Umbilical cord (tissue), 2 donors: Measurements from ENCODE around the gene RIMS4. TPM values are rescaled to one million over a fixed set of nuclear protein-coding genes. Genes with fewer than 3 reads are reported as not detected.
A peak's percentile ranks its signal among the peaks of the same experiment; 100 is the strongest.

ENCODE experiments used
- DNase-seq: peaks from one replicate; pipeline ENCODE4 v3.0.0-alpha.2; 2015; ENCODE audit warnings: low spot score
- total RNA-seq: library from RNA; depleted of rRNA; stranded (reverse); fragments of >200 nt; gene quantifications from one replicate; pipeline ENCODE4 v1.2.3, GENCODE V29; 2014; ENCODE audit warnings: low replicate concordance; ENCODE audit not compliant: insufficient read depth

RIMS4 gene
- total RNA-seq, 1 donor from 2014 or later: 2.9 TPM

DNA sequence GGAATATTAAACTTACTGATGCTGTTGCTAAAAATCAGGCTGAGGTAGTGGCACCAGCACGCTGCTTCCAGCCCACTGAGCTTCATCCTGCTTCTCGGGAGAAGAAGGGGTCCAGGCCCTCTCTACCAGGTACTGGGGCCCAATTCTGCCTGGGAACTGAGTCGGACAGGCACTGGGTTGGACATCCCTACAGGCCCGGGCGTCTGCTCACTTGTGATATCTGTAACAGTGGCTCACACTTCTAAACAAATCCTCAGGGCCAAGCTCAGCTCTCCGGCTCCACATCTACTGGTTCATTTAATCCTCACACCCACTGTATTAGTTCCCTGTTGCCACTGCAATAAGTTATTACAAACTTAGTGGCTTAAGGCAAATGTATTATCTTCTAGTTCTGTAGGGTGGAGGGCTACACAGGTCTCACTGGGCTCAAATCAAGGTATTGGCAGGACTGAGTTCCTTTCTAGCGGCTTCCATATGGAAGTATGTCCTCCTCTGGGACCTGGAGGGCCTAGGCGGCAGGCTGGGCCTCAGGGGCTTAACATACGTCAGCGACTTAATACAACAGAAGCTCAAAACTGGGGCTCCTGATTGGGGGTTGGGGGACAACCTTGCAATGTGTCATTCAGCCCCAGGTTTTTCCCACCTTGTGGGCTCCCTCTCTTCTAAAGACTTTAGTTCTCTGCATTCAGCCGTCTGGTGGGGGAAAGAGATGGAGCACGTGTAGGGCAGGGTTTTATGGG, 66.3 kb downstream of the RIMS4 start:
- DNase-seq: no peak

DNA sequence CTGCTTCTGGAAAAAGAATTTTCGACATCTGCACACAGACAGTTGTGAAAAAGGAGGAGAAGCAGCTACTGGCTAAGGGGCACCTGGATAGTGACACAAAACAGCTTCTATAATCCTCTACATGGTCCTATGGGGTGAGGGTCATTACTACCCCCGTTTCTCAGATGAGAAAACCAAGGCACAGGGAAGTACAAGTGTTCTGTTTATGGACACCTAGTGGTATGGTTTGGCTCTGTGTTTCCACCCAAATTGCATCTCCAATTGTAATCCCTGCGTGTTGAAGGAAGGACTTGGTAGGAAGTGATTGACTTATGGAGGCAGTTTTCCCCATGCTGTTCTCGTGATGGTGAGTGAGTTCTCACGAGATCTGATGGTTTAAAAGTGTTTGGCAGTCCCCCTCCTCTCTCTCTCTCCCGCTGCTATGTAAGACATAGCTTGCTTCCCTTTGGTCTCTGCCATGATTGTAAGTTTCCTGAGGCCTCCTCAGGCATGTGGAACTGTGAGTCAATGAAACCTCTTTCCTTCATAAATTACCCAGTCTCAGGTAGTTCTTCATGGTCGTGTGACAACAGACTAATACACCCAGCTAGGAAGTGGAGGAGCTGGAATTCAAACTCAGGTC, 67.2 kb downstream of the RIMS4 start:
- DNase-seq: no peak

GRCh38 chr20:44742304-44743079, 67.9 kb downstream of the RIMS4 start:
- no peak for DNase-seq

- DNase-seq: no peak
Measured at GRCh38 chr20:44739942-44740341, 70.4 kb downstream of the RIMS4 start.

DNA sequence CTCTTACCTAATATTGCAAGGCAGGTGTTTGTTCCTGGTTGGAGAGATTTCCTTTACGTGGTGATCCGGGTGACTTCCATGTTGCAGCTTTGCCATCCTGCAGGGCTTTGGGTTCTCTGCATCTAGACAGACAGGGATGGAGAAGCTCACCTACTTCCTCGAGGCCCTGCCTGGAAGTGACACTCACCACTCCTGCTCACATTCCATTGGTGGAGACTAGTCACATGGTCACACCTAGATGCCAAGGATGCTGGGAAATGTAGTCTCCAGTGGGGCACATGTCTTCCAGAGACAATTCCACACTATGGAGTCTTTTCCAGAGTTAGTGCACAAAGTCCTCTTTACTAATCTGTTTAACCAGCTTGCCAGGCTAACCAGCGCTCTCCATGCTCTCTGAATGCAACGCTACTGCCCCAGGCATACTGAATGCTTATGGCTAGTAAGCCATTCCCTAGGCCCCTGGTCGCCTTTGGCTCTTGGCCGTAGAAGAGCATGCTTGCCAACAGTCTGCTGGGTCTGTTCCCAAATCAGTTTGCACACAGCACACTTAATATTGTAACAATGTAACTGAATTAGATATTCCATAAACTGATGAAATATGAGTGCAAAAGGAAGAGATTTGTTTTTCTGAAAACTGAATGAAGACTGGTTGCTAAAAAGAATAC, 71.4 kb downstream of the RIMS4 start:
- peak; percentile 44 for DNase-seq

- DNase-seq: no peak
Measured at GRCh38 chr20:44737116-44737515, 73.2 kb downstream of the RIMS4 start.

GRCh38 chr20:44736170-44737021, 74.0 kb downstream of the RIMS4 start:
- DNase-seq: peak; percentile 66

DNA sequence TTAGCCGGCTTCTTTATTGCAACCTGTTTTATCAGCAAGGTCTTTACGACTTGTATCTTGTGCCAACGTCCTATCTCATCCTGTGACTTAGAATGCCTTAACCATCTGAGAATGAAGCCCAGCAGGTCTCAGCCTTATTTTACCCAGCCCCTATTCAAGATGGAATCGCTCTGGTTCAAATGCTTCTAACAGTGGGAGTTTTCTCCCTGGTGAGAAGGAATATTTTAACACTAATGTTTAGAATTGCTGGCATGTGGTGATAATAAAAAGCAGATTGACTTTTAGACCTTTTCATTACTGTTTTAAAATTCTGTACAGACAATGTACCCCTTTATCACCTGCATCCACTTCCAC, 74.6 kb downstream of the RIMS4 start:
- DNase-seq: no peak

DNA sequence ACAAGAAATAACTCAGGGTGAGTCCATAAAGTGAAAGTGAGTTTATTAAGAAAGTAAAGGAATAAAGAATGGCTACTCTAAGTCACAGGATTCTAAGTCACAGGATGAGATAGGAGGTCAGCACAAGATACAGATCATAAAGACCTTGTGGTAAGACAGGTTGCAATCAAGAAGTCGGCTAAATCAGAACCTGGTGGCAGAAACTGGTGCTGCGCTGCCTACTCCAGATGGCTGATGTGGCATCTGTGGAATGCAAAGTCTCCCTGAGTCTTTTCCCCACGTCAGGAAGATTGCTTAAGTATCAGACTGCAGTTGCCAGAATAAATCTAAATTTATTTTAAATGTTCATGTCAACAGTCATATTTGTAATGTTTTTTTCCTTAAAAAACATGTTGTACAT, 75.4 kb downstream of the RIMS4 start:
- DNase-seq: peak; percentile 63

DNA sequence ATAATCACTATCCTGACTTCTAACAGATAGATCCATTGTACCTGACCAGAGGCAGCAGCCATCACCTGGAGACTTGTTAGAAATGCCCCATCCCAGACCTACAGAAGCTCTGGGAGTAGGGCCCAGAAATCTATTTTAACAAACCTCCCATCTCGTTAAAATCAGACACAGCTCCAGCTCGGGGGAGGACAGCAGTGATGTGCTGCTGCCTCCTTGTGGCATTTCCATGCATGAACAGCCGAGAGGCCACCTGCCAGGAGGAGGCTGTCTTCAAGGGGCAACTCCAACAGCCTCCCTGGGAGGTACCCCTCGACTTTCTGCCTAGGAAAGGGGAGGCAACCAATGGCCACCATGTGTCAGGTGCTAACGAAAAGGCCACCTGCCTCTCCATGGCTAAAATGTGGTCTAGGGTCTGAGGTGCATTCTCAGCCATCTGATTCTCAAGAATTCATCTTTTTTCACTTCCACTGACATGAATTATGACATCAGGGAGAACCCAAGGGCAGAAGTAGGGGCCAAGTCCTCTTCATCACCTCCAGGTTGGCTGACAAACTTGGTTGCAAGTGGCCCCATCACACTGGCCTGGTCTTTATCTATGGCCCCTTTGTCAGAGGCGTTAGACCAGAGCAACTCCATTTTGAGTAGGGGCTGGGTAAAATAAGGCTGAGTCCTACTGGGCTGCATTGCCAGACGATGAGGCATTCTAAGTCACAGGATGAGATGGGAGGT, 76.8 kb downstream of the RIMS4 start:
- peak; percentile 66 for DNase-seq

DNA sequence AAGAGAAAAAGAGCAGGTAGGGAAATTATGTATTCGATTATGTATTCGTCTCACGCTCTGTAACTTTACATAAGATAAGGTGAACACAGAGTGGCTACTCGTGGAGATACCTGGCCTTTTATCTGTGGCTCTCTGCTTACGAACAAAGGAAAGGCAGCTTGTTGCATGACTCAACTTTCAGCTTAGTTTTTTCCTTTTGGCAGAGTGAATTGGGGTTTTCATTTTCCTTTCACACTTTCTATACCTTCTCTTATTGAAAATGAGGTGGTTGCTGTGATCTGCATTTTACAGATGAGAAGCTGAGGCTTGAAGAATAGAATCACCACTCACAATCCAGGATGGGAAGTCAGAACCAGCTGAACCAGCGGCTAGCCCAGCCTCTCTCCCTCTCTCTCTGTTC, 78.0 kb downstream of the RIMS4 start:
- DNase-seq: no peak

DNA sequence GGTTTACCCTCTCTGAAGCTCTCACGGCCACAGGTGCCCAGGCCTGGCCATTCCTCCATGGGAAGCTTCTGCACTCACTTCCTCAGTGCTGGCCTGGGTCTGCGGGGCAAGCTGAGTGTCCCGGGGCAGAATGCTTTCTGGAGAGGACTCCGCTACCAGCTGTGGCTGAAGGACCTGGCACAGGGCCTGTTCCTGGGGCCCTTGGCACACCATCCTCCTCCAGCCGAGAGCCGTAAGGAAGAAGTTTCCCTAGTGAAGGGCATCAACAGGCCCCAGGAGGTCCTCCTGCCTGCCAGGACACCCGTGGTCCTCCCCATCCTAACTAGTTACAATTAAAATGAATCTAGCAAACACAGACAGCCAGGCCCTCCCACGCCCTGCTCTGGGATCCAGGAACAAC, 78.7 kb downstream of the RIMS4 start:
- no peak for DNase-seq

GRCh38 chr20:44730441-44730840, 79.9 kb downstream of the RIMS4 start:
- peak; percentile 62 for DNase-seq

DNA sequence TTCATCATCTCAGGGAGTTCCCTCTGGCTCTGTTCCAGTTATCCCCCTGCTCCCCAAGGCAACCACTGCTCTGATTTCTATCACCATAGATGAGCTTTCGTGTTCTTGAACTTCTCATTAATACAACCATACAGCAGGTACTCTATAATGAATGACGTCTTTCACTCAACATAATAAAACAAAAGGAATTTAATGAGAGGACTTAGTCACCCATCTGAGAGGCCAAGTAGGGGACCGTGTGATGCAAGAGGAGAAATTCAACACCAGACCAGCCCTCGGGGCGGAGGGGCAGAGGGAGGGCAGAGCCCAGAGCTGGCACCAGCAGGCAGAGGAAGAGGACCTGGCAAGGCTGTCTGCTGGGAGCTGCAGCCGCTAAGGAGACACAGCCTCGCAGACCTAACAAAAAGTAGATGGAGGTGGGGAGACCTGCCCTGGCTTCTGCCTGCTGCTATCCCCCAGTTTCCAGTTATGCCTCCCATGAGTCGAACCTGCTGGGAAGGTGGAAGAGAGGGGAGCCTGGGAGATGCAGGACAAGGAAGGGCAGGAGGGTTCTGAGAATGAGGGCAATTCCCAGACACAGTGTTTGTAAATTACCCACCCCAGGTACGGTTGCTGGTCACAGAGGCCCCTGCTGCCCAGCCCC, 81.4 kb downstream of the RIMS4 start:
- peak; percentile 59 for DNase-seq

GRCh38 chr20:44727651-44728050, 82.7 kb downstream of the RIMS4 start:
- DNase-seq: no peak

- no peak for DNase-seq
Measured at GRCh38 chr20:44727039-44727438, 83.3 kb downstream of the RIMS4 start.

- DNase-seq: no peak
Measured at GRCh38 chr20:44725837-44726236, 84.5 kb downstream of the RIMS4 start.

GRCh38 chr20:44724423-44725091, 85.8 kb downstream of the RIMS4 start:
- DNase-seq: no peak

DNA sequence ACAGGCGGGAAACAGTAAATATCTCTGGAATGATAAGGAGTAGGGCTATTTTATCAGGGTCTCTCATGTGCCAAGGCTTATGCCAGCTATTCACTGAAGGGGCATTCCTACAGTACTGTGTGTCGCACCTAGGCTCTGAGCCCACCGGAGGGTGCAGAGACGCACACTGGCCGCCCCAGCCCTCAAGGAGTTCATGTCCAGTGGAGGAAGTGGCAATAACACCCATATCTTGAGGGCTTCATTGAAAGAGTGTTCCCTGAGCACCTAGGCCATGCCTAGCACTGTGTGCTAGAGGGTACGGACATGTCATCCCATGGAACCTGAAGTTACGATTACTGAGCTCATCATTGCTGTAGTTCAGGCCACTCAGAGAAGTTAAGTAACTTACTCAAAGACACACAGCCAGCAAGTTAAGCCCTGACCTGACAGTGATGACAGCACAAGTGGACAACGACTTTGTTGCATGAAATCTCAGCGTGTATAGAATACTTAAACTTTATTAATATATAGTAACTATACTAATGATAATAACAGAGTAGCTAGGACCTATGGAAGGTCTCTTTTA, 86.5 kb downstream of the RIMS4 start:
- no peak for DNase-seq
